Stimulated activated CD8-positive, alpha-beta memory T cell treated with anti-CD3 and anti-CD28 coated beads, Interleukin-4, amount 100 ng/mL, for 24 hours (primary cell): Measurements from ENCODE around the gene C3.
"Not testable (repeated sequence)": the region's sequence is repeated elsewhere in the genome, so short reads cannot be mapped to it uniquely, and the experiment has no call there.

ENCODE experiments used
- DNase-seq: peaks from one replicate; pipeline ENCODE4 v3.0.0-alpha.2; 2020; ENCODE audit warnings: low read depth

C3 gene

DNA sequence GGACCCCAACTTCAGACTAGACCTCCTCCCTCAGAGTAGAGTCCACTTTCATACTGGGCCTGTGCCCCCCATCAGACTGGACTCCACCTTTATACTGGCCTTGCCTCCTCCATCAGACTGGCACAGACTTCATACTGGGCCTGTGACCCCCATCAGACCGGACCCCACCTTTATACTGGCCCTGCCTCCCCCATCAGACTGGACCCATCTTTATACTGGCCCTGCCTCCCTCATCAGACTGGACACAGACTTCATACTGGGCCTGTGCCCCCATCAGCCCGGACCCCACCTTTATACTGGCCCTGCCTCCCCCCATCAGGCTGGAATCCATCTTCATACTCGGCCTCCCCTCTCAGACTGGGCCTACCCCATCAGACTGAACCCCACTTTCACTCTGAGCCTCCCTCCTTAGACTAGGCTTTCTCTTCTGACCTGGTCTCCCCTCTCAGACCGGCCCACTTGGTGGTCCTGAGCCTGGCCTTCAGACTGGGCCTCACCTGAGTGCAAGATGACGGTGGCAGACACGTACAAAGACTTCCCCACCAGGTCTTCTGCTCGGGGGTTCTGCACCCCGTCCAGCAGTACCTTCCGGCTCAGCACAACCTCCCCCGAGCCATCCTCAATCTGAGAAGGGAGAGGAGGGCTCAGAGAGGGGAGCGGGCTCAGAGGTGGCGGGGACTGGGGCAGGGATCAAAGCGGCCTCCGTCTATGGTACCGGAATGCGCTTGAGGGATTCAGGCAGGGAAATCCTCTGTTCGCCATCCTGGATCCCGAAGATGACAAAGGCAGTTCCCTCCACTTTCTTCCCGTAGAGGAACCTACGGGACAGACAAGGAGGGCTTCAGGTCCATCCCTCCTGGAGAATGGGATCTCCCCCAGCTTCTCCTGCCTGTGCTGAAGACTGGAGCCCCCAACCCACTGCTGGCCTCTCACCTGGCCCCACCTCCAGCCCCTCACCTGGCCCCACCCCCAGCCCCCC is 7.5 kb downstream of the C3 start:
- no peak for DNase-seq

DNA sequence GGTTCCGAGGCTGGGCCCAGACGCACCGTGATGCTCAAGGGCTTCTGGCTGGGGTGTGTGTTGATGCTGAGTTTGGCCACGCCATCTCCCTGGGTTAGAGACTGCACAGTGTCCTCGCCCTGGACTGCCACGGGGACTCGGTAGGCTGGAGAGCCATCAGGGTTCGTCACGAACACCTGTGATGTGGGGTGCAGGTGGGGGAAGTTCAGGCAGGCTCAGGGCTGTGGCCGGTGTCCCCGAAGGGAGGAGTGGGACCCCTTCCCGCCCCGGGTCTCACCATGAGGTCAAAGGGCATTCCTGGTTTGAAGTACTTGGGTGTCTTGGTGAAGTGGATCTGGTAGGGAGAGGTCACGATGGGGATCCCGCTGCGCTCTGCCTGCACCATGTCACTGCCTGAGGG is 8.2 kb downstream of the C3 start:
- no peak for DNase-seq

DNA sequence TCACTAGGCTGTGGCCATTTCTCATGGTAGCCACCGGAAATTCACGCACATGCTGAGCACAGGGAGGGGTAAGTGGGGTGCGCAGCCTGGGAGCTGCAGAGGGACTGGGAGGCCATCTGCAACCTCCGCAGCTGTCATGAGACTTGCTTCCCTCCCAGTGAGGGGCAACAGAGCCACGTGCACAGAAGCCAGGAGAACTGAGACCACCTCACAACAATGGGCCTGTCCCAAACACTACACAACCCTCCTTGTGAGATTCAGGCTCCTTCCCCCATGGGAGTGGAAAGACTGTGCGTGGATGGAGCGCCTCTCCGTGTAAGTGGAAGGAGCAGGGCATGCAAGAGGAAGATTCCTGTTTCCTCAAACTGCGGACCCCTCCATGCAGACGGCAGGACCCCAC is 8.8 kb downstream of the C3 start:
- DNase-seq = no peak

DNA sequence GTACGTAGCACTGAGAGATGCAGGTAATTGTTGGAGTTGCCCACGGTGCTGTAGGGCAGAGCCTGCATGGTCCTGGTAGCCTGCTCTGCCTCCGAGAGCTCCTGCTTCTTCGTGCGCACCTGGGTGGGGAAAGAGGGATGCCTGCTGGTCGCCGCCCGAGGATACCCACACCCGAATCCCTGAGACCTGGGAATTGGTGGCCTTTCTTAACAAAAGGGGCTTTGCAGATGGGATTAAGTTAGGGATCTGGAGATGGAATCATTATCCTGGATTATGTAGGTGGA is 9.4 kb downstream of the C3 start:
- DNase-seq = no peak

DNA sequence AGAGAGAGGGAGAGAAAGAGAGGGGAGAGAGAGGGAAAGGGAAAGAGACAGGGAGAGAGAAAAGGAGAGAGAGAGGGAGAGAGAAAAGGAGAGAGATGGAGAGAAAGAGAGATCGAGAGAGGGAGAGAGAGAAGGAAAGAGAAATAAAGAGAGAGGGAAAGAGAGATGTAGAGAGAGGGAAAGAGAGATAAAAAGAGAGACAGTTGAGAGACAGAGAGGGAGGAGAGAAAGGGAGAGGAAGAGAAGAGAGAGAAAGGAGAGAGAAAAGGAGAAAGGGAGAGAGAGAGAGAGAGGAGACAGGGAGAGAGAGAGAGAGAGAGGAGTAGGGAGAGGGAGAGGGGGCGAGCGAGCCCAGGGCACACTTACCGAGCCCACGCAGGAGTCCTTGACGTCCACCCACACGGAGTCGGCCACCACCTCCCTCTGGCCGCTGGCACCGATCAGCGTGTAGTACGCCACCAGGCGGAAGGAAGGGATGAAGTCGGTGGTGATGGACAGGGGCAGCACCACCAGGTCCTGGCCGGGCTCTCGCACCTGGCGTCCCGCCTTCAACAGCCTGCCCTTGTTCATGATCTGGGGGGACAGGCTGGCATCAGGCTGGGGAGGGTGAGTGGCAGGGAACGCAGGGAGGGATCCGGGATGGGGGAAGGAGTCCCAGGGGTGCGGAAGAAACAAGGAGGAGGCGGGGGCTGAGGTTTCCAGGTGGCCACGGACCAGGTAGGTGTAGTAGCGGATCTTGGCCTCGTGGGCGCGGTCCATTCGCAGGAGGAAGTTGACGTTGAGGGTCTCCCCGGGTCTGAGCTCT is 10.0 kb downstream of the C3 start:
- no peak for DNase-seq

DNA sequence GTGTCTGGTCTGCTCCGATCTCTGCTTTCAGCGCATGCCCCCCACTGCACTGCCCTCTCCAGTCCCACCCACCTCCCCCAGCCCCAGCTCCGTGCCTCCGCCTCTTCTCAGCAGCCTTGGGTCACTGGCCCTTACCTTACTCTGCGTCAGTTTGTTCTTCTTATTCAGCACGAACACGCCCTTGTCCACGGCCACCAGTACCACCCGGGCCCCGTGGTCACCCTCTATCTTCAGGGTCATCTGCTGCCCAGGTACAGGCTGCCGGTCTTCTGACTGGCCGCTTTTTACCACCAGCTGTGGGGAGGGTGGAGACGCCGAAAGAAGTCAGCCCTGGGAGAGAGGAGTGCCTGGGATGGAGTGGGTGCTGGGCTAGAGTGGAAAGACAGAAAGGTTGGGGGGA is 10.9 kb downstream of the C3 start:
- no peak for DNase-seq

DNA sequence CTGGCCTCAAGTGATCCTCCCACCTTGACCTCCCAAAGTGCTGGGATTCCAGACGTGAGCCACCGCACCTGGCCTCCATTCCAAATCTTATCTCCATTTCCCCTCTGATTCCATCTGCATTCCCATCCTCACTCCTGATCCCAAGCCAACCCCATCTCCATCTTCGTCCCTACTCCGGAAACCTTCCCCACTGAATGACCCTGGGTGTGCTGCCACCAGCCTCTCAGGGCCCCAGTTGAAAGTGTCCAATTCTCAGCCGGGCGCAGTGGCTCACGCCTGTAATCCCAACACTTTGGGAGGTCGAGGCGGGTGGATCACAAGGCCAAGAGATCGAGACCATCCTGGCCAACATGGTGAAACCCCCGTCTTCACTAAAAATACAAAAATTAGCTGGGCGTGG is 11.5 kb downstream of the C3 start:
- DNase-seq = not testable (repeated sequence)

DNA sequence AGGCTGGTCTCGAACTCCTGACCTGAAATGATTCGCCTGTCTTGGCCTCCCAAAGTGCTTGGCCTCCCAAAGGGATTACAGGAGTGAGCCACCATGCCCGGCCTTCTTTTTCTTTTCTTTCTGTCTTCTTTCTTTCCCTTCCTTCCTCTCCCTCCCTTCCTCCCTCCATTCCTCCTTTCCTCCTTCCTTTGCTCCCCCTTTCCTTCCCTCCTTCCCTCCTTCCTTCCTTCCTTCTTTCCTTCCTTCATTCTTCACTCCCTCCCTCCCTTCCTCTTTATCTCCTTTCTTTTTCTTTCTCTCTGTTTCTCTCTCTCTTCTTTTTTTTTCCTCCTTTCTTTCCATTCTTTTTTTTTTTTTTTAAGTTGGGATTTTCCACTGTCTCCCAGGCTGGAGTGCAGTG is 12.1 kb downstream of the C3 start:
- no peak for DNase-seq

DNA sequence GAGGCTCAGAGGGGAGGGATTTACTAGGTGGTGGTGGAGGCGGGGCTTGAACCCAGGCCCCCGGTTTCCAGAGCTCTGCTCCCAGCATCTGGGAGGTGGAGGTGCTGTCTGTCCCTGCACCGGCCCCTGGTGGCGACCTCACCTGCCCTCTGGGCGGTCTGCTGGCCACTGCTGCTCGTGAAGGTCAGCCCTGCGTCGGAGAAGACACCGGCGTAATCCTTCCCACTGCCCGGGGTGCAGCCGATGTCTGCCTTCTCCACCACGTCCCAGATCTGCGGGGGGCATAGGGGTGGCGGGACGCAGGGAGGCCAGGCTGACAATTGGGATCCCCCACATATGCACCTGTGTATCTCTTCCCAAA is 12.8 kb downstream of the C3 start:
- DNase-seq = no peak

DNA sequence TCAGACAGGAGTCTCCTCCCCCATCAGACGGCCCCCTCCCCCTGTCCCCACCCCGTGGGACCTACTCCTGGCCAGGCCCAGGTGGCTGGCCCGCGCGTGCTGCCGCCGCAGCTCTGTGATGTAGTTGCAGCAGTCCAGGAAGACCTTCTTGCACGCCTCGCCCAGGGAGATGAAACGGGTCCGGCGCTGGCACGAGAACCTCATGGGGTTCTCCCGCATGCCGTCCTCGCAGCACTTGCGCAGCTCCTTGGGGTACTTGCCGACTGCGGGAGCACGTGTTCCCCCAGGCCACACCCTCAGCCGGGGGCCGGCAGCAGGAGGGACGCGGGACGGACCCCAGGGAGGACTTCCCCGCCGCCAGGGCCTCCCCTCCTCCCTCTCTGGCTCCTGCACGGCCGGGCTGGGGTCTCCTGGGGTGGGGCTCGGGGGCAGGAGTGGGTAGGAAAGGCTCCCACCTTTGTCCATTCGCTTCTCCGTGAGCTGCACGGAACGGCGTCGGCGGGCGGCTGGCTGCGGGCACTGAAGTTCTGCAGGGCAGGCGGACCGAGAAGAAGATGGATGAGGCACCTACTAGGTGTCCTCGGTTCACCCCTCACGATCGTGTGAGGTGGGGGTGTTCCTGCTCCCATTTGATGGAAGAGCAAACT is 13.3 kb downstream of the C3 start:
- DNase-seq = no peak

DNA sequence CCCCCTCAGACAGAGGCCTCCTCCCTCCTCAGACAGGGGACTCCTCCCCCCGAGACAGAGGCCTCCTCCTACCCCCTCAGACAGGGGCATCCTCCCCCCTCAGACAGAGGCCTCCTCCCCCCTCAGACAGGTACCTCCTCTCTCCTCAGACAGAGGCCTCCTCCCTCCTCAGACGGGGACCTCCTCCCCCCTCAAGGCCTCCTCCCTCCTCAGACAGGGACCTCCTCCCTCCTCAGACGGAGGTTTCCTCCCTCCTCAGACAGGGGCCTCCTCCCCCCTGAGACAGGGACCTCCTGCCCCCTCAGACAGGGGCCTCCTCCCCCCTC is 13.9 kb downstream of the C3 start:
- DNase-seq = no peak

DNA sequence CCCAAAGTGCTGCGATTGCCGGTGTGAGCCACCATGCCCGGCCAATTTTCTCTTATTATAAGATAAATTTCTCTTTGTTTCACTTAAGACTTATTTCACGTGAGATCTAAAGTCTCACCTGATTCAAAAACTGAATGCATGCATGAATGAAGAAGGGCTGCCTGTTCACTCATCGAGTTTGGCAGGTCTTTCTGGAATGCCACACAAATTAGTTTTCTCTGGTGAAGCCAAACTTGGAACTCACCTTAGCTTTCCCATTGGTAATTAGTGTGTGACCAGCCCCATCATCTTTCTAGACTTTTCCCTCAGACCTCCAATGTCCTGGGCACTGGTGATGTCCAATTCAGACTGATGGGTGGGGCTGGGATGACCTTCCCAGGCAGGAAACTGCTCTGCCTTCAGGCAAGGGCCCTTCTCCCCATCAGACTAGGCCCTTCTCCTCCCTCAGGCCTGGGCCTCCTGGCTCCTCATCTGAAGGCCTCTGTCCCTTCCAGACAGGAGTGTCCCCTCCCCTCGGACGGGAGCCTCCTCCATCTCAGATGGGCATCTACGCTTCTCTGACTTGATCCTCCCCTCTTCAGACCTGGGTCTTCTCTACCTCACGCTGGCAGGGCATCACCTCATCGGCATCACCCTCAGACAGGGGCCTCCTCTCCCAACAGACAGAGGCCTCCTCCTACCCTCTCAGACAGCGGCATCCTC is 14.4 kb downstream of the C3 start:
- no peak for DNase-seq

DNA sequence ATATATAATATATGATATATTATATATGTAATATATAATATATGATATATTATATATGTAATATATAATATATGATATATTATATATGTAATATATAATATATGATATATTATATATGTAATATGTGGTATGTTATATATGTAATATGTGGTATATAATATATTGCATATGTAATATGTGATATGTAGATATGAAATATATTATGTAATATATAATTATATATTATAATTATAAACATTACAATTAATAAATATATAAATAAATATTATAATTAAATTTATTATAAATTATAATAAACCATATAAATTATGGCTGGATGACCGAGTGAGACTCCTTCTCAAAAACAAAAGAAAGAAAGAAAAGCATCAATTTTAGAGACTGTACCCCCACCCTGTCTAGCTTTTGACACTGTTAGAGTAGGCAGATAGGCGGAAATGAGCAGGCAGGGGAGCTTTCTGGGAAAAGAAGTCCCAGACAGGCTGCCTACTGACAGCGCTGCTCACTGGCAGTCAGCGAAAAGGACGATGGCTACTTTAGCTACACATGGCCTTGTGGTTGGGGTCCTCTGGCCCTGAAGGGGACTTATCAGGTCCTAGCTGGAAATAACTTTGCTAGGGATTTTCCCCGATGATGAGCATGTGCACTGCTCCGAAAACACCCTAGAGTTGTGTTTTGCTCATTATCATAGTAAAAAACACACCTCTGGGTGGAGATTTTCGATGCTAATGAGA is 19.7 kb downstream of the C3 start:
- no peak for DNase-seq

DNA sequence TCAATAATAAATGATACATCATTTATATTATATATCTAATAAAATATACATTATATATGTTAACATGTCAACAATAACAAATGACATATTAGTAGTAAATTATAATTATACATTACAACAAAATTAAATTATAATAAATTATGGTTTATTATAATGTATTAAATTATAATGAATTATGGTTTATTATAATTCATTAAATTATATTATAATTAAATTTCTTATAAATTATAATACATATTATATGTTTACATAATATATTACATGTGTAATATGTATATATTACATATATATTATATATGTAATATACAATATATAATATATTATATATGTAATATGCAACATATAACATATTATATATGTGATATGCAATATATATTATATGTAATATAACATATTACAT is 20.5 kb downstream of the C3 start:
- no peak for DNase-seq

DNA sequence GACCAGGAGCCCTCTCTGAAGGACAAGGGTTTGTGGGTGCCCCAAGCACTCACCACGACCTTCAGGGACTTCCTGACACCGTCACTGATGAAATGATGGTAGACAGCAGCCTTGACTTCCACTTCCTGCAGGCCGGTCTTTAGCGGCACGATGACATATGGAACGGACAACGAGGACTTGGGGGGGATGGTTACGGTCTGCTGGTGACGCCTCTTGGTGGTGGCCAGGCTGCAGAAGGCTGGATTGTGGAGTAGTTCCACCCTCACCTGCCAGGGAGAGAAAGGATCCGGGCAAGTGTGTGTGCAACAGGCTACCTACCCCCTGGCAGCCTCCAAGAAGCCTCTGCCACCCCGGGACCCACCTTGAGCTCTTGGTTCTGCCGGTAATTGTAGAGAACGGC is 23.2 kb downstream of the C3 start:
- no peak for DNase-seq

DNA sequence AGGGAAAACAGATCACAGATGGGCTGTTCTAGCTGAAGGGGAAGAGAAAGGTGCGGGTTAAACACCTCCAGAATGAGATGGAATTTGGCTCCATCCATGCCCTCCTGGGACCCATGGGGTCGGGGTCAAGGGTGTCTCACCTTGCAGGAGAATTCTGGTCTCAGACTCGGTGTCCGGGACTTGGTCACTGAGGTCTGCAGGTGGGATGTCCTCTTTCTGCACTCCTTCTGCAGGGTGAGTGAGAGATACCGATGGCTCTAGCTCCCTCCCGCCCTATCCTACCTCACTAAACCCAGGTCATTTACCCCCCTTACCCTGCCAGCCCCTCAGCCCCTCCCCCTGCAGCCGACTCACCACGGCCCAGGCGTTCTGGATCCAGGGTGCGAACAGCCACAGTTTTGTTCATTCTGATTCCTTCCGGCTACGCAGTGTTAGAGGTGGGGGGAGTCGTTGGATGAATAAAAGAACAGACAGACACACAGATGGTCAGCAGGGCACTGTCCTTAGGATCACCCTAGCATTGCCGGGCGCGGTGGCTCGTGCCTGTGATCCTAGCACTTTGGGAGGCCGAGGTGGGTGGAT is 24.1 kb downstream of the C3 start:
- DNase-seq = no peak

DNA sequence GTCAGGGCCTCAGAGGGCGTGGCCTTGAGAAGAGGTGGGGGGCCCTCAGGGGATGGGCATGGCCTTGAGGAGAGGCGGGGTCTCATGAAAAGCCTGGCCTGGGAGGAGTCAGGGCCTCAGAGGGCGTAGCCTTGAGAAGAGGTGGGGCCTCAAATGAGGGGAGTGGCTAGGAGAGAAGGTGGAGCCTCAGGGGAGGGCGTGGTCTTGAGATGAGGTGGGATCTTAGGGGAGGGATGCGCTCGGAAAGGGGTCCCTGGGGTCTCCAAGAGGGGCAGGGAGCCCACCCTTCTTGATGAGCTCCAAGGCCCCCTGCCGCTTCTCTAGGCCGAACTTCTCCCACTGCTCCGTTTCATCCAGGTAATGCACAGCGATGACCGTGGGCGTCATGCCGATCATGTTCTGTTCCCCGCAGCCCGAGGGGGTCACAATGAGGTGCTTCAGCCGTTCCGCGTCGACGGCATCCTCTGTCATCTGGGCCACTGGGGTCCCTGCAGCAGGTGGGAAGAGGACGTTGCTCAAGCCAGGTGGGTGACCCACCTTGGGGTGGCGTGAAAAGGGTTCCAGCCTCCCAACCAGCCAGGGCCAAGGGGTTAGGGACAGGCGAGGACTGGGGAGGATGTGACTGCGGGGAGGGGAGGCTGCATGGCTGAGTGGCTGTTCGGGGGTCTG is 26.2 kb downstream of the C3 start:
- no peak for DNase-seq

DNA sequence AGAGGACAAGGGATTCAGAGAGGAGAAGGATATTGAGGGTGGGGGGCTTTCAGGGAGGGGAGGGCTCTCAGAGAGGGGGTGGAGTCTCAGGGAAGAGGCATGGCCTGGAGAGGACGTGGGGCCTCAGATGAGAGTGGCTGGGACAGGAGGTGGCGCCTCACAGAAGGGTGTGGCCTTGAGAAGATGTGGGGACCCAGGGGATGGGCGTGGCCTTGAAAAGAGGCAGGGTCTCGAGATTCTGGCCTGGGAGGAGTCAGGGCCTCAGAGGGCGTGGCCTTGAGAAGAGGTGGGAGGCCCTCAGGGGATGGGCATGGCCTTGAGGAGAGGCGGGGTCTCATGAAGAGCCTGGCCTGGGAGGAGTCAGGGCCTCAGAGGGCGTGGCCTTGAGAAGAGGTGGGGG is 26.8 kb downstream of the C3 start:
- DNase-seq = no peak

DNA sequence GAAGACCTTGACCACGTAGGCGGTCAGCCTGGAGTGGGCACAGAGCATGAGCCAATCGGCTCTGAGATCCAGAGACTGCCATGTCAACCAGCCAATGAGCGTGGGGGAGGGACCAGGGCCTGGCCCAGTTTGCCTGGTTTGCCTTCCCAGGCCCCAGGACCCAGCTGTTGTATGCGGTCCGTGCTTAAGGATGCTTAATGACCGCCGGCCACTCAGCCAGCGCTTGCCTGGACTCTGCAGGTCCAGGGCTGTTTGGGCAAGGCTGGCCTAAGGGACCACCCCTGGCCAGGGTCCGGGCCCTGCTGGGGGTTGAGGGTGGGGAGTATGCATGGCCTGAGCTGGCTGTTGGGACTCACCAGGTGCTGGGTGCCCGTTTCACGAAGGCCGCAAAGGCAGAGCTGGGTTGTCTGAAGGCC is 27.4 kb downstream of the C3 start:
- DNase-seq = no peak

DNA sequence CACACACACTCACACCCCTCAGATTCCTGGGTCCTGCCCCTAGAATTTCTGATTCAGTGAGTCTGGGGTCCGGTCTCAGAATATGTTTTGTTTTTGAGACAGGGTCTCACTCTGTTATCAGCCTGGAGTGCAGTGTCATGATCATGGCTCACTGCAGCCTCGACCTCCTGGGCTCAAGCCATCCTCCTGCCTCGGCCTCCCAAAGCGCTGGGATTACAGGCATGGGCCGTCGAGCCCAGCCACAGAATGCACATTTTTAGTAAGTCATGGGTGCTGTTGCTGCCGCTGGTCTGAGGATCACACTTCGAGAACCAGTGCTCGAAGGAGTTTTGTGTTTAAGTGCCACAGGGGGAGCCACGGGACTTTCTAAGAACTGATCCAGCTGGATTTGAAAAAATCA is 28.4 kb downstream of the C3 start:
- DNase-seq = no peak

DNA sequence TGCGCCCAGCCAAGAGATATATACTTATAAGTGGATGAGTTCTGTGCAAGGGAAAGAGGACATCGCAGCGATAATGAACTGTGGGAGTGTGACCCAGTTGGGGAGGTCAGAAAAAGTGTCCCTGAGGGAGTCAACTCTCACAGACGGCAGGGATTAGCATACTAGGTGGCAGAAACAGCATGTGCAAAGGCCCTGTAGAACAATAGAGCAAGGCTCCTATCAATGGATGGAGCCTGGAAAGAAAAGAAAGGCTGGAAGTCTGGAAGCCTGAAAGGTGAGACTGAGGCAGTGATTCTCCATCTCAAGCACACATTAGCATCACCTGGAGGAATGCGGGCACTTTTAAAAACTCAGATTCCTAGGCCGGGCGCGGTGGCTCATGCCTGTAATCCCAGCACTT is 29.1 kb downstream of the C3 start:
- no peak for DNase-seq
